OCI-M2 (cell line): Measurements from ENCODE around the gene RMND5A.
A peak's percentile ranks its signal among the peaks of the same experiment; 100 is the strongest.

Source experiments
- DNase-seq: peaks from one replicate; lab custom pipeline; 2025; ENCODE audit not compliant: unreplicated experiment; lab: John Stamatoyannopoulos, UW

The RMND5A gene, protein sequence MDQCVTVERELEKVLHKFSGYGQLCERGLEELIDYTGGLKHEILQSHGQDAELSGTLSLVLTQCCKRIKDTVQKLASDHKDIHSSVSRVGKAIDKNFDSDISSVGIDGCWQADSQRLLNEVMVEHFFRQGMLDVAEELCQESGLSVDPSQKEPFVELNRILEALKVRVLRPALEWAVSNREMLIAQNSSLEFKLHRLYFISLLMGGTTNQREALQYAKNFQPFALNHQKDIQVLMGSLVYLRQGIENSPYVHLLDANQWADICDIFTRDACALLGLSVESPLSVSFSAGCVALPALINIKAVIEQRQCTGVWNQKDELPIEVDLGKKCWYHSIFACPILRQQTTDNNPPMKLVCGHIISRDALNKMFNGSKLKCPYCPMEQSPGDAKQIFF

DNA sequence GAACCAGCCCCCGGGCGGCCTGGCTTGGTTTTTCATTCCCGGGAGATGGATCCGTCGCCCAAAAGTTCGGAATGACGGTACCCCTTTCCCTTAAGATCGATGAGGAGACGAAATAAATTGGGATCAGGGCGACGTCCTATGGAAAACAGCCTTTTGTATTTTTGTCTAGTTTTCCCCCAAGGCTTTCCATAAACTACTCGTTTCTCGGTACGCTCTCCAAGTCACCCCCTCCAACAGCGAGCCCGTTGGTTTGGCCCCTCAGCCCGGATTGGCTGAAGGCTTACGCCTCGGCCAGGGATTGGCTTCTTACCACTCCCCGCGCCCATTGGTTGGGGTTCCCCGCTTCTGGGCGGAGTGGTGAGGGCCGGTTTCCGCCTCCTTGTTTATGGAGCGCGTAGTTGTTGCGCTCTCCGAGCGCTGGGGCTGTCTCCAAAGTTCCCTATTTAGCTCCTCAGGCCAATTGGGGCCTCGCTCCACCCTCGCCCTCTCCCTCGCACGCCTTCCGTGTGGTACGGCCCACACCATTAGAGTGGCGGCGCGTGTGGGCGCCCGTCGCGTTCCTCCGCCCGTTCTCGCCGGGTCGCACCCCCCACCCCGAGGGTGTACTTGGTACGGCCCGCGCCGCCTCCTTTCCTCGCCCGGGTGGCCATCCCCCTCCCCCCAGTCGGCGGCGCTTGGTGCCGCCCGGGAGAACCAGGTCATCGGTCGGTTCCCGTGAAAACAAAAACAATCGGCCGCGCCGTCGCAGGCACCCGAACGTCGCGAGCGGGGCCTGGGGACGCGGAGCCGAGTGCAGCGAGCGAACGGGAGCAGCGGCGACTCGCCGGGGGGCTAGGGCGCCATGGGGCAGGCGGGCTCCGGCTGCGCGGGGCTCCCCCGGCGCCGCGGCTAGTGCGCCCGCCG is at the start of gene RMND5A:
TSS of gene RMND5A (plus strand) at position 655 of the 903 bp plus-strand sequence. CDS start 377 bp downstream, outside the sequence.
- peak; percentile 81 for DNase-seq

DNA sequence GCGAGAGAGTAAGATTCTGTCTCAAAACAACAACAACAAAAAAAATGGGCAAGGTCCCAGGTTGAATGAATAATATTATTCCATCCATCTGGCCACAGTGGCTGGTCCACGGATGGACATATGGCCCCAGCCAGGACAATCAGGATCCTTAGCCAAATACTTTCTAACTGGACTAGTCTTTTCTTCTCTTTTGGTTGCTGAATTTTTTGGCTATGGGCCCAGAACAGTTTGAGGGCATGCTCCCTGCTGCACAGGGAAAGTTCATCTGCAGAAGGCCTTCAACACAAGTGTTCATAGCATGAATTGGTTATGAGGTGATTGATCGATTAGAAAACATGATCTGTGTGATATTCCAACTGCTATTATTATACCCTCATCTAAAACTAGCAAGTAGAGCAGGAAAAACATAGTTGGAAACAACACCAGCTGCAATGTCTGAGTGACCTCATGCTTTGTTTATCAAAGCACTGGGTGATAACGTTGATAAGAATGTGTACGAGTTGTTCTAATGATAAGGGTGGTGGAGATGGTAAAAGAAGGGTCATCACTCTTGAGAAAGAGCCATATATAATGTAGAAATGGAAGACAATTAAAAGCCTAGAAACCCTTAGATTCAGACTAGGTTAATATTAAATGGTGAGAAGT is 48.6 kb upstream of the RMND5A start:
- no peak for DNase-seq

DNA sequence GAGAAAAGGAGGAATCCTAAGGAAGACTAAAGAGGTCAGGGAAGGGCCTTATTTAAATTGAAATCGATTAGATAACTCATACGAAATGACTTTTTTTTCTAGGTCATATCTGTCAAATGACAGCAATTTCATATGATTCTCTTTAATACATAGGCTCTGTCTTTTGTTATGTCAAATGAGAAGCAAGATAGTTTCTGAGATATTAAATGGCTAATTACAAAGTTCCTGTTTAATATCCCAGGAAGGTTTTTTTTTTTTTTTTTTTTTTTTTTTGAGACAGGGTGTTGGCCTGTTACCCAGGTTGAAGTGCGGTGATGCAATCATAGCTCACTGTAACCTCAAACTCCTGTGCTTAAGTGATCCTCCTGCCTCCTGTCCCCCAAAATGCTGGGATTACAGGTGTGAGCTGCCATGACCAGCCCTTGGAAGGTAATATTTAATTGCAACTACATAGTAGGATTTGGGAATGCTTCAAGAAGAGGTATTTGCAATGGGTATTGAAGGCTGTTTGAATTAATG is 48.0 kb upstream of the RMND5A start:
- DNase-seq: no peak

DNA sequence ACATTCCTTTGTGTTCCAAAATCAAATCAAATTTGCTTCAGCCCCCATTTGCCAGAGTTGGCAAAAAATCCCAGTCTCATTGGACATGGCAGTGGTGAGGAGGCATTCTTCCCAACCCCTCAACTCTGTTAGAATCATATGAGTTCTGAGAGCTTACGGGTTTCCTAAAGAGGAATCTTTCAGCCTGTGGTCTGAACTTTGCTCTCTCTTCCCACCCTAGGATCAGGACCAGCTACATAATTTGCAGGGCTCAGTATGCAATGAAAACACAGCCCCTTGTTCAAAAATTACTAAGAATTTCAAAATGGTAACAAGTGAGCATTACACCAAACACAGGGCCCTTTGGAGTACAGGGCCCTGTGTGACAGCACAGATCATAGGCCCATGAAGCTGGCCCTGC is 47.1 kb upstream of the RMND5A start:
- DNase-seq: no peak

DNA sequence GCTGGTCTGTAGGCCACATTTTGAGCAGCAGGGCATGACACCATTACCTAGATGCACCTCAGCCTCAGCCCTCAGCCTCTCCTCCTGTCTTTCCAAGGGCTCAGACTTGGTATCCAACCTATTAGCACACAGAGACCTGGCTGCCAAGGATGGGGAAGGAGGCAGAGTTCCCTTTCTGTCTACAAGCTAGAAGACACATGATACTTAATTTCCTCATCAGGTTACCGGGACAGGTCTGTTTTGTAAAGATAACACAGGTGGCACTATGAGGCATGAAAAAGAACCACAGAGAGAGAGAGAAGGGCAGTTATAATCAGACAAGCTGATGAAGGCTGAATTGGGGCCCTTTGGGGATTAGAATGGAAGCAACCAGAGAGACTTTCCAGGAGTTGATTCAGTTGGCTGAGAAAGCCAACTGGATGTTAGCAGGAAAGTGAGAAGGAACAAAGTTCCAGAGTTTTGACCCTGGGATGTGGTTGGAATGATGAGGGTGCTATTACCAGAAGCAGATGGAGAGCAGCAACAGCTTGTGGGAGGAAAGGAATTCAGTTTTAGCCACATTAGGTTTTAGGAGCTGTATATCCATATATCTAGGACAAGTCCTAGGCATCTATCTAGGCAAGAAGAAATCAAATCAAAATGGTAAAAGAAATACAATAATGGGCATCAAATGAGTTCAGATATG is 46.0 kb upstream of the RMND5A start:
- DNase-seq: no peak

DNA sequence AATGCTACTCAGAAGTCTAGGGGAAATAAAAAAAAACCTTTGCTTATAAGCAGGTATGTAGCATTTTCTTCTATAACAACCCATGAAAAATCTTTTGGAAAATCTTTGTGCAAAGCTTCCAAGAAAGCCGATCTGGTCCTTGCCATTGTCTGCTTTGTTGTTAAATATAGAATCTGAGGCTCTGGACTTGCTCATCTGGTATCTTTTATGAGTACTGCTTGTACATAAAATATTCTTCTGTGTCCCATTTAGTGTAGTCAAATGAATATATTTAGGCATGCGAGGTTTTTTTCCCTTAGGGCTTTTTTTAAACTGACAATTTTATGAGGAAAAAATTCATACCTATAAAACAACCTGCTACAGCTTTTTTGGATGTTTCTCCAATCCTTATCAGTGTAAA is 45.0 kb upstream of the RMND5A start:
- DNase-seq: no peak

DNA sequence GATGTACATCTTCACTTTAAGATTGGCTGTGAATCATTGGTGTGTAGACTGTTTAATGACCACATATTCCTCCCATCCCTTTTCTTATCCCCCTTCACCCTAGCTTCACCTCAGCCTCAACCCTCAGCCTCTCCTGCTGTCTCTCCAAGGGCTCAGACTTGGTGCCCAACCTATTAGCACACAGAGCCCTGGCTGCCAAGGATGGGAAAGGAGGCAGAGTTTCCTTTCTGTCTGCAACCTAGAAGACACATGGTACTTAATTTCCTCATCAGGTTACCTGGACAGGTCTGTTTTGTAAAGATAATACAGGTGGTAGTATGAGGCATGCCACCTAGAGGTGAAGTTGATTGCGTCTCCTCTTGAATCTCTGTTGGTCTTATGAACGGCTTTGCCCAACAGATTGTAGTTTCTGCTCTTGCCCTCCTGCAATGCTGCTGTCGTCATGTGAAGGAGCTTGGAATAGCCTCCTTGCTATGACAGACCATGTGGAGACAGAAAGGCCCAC is 44.5 kb upstream of the RMND5A start:
- no peak for DNase-seq

DNA sequence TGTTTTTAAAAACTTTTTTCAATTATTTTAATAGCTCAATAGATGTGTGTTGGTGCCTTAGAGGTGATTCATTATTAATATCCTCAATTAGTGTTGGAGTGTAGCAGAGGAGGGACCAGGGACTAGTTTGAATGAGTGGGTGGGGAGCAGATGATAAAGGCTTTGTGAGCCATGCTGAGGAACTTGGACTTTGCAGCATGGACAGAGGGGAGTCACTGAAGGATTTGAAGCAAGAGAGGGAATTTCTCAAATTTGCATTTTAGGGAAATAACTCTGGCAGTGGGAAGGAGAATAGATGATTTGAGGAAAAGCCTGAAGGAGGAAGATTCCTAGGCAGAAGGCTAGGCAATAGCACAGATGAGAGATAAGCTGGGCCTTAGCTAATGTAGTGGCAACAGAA is 42.3 kb upstream of the RMND5A start:
- no peak for DNase-seq

DNA sequence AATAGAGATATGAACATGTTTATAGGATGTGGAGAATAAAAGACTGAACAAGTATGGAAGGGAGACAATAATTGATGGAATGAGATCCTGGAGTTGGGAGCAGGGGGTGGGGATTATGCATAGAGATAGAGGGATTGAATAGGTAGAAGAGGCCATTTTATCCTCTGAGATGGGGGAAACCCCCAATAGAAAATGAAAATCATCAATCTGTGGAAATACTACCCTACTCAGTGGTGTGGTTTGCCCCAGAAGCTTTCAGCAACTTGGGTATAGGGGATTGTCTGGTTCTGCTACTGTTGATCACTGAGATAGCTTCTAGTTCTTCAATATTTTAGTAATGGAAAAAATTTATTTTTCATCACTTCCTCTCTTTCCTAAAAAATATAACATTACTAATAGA is 41.1 kb upstream of the RMND5A start:
- DNase-seq: no peak

DNA sequence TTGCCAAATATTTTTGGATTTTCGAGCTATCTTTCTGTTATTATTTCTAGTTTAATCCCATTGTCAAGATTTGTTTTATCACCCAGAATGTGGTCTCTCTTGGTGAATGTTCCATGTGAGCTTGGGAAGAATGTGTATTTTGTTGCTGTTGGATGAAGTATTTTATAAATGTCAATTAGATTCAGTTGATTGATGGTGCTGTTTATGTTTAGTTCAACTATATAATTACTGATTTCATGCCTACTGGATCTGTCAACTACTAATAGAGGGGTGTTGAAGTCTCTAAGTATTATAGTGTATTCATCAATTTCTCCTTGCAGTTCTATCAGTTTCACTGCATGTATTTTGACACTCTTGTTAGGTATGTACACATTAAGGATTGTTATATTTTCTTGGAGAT is 34.7 kb upstream of the RMND5A start:
- no peak for DNase-seq

DNA sequence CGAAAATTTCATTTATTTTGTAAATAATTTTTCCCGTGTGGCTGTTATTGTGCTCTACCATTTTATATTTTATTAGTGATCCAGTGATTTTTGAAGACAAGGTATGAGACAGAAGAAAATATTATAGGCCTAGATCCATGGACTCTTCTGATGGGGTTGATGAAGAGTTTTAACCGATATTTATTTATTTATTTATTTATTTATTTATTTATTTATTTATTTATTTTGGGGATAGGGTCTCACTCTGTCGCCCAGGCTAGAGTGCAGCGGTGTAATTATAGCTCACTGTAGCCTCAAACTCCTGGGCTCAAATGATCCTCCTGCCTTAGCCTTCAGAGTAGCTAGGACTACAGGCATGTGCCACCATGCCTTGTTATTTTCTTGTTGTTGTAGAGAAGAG is 33.6 kb upstream of the RMND5A start:
- DNase-seq: no peak

DNA sequence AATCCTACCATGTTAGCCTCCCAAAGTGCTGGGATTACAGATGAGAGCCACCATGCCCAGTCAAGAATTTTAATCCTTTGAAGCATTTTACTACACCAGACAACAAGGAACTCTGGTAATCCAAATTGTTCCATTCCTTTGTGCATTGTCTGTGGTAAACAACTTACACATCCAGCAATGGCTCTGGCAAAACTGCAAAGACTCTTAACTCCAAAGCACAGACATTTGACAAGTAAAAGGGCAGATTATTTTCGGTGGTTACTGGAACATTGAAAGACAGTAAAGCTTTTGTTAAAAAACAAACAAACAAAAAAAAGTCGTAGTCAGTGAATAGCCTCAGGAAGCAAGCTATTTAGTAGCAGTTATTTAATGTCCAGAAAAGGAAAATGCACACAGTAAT is 33.2 kb upstream of the RMND5A start:
- DNase-seq: no peak

DNA sequence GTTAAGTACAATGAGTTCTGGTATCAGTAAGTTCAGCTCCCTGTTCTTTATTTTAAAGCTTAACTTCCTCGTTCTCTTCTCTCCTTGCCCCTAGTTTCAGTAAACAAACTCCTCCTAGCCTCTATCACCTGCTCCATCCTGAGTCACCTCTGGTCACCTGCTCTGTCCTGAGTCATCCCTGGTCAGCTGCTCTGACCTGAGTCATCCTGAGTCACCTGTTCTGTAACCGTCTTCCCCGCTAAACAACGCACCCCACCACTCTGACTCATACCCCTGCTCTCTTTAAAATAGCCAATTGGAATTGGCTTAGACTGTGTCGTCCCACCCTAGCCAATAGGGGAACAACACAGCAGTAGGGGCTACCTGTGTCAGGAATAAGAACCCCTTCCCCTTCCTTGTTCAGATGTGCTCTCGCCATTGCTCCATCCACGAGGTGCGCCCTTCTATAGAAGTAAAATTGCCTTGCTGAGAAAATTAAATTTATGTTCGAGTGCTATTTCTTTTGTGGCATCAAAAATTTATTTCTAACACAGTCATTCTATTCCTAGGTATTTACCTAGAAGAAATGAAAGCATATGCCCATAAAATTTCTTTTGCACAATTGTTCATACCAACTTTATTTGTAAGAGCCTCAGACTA is 24.9 kb upstream of the RMND5A start:
- DNase-seq: no peak

DNA sequence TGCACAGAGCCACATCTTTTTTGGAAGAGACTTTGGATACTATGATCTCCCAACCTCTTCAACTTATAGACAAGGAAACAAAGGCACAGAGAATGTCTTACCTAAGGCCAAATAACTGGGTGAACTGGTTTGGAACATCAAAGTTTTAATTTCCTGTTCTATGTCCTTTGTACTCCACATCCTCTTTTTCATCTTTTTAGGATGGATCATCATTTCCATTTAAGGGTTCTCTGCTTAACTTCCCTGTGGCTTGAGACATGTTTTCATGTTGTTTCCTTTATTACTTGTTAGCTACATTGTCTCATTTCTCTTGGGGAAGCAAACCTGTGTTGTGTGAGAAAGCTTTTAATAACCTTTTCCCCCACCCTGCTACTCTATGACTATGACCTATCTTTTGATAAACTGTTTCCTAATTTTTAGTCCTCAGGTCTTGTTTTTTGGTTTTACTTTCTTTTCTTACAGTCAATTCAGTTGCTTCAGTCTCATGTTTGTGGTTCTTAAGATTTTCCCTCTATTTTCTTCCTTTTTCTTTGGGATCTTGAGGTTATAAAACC is 22.5 kb upstream of the RMND5A start:
- DNase-seq: no peak

DNA sequence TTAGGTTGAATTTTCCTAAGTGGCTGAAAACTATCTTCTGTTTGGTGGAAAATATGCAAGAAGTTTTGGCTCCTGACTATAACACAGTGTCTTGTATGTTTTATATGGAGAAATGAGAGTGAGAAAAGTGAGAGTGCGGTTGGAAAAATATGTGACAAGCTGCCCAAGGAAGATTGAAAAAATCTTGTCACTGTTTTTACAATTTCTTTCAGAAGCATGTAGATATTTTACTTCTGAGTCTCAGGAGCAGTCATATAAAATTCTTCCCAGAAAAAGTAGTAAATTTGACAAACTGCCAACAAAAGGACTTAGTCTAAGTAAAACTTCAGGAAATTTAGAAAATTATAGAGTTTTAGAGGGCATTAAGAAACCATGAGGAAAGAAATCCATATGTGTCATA is 19.4 kb upstream of the RMND5A start:
- DNase-seq: no peak

DNA sequence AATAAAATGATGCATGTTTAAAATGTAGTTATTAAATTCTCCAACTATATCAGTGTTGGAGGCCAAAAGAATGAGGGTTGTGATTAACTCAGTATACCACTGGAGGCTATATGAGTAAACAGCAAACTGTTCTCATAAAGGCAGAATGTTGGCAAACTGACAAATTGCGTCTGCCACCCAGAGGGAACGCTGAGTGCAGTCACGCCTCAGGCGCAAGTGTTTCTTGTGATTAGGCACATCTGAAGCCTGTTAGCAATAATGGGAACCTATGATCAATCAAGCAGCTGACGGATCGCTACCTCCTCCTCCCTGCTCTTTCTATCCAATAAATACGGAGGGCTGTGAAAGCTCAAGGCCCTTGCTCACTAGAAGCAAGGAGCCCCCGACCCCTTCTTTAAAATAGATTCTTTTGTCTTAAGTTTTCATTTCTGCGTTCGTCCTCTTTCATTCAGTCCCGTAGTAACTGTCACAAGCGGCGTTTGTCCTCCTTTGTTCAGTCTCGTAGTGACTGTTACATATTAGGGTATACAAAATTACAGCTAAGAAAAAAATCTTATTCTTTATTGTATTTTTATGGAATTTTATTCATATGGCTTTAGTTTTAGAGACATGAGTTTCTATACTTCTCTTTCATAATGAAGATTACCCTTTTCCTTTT is 16.3 kb upstream of the RMND5A start:
- DNase-seq: no peak

DNA sequence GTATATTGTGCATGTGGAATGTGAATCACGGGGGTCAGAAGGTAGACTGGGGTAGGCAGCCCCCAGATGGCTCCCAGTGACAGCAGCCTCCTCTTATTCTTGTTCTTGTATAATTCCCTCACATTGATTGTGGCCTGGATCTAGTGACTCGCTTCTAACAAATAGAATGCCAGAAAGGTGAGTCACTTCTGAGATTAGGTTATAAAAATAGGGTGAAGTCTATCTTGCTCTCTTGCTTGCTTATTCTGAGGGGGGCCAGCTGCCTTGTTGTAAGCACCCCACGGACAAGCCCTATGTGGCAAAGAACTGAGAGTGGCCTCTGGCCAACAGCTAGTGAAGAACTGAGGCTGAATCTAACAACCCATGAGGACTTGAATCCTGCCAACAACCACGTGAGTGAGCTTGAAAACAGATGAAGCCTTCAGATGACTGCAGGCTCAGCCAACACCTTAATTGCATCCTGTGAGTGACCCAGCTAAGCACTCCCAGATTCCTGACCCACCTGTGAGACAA is 15.6 kb upstream of the RMND5A start:
- DNase-seq: no peak

DNA sequence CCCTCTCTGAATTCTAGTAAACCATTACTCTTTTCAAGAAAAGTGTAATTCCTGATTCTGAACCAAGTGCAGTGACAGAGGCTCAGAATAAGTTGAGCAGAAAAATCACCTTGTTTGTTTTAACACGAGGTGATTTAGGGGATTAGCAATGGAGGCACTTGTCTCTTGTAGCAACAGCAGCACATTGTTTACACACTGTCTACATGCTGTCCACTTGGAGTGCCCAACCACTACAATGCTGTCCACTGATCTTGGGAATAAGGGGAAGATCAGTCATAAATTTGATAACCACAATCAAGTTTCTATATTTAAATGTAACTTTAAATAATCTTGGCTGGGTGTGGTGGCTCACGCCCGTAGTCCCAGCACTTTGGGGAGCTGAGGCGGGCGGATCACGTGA is 13.9 kb upstream of the RMND5A start:
- no peak for DNase-seq

DNA sequence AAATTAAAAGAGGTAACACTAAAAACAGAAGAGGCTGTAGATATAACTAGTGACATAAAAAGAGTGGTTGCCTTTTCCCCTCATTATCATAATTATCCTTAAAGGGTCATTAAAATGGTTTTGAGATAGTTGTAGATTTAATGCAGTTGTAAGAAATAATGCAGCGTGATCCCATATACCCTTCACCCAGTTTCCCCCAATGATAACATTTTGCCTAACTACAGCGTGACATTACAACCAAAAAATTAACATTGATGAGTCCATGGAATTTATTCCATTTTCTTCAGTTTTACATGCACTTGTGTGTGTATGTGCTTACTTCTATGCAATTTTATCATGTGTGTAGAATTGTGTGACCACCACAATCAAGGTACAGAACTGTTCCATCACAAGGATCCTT is 13.2 kb upstream of the RMND5A start:
- no peak for DNase-seq
